Measurements from ENCODE around the gene PKP1.

DNA sequence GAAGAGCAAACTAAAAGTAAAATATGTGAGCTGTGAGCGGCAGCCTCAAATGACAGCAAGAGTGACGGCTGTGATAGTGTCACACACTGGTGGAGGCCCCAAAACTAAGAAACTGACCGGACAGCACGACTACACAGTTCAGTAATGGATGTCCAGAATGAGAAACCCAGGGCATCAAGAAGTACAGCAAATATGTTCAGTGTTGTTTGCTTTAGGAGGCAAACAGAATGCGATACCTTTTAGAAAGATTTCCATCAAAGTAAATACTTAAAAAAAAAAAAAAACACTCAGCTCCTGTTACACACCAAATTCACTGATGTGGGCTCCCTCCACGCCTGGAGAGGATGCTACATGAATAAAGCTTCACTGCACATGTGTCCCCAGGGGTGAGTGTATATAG lies 1.1 kb upstream of the PKP1 start:
- TF ChIP-seq POLR2A (IDR thresholded peaks at IDR 0.05) (no peak), CTCF (IDR thresholded peaks at IDR 0.05) (no peak)
